ENCODE results near the gene ERFL.
A peak's percentile ranks its signal among the peaks of the same experiment; 100 is the strongest.

ERFL gene

DNA sequence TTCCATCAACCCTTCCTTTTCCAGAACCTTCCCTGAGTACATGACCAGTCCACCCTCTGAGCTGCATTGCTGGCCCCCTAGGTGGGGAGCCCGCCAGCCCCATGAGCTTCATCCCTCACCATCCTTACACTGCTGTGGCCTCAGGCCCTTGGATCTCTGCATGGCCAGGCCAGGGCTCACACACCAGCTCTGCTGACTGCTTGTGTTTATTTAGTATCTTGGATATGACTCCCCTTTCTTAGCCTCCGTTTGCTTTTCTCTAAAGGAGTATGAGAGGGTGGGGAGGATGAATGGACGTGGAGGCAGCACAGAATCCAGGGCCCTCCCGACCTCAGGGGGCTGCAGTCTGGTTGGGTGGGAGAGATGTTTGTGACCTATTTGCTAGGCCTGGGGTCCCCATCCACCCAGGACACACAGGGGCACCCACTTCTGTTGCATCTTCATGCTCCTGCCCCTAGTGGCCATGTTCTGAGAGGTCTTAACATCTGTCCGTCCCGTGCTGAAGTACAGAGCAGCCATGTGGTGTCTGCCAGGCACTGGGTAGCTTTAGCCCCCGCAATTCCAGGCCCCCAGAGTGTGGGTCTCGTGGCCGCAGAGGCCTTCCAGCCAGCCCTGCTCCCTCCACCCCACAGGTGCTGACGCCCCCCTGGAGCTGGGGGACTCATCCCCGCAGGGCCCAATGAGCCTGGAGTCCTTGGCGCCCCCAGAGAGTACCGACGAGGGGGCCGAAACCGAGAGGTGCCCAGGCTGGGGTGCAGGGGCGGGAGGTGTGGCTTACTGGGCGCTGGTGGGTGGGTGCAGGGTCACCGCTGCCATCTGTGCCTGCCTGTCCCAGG, 32.3 kb downstream of the ERFL start:
- H3K9me3 ChIP-seq (ENCODE audit: control insufficient read depth in 1 of 2, low read length in 2 of 2): no peaks in the 10 kb centered on the region
- no peak overlapping the region for H3K9ac ChIP-seq (ENCODE audit: low read depth in 1 of 2, low read length in 2 of 2)
- peaks cover 40 to 70% of the 10 kb centered on the region in 2 donors for H3K36me3 ChIP-seq (ENCODE audit: control insufficient read depth in 1 of 2, insufficient read depth in 2 of 2, low read length in 2 of 2)
- no peaks in the 10 kb centered on the region for H3K27me3 ChIP-seq (ENCODE audit: control insufficient read depth in 1 of 2, insufficient read depth in 2 of 2, low read length in 2 of 2)
- H3K4me1 ChIP-seq (ENCODE audit: control insufficient read depth in 1 of 2, insufficient read depth in 2 of 2, low read length in 2 of 2): no peaks in the 10 kb centered on the region
- no peak overlapping the region for H3K27ac ChIP-seq (ENCODE audit: low read depth, low read length)
- H3K4me3 ChIP-seq (ENCODE audit: low read depth in 1 of 2, low read length in 2 of 2): no peak overlapping the region

GRCh38 chr19:41894350-41894749, 33.9 kb downstream of the ERFL start:
- Histone ChIP-seq H3K27me3 (ENCODE audit: control insufficient read depth in 1 of 2, insufficient read depth in 2 of 2, low read length in 2 of 2) (no peaks in the 10 kb centered on the region), H3K9ac (ENCODE audit: low read depth in 1 of 2, low read length in 2 of 2) (no peak overlapping the region), H3K4me3 (ENCODE audit: low read depth in 1 of 2, low read length in 2 of 2) (no peak overlapping the region), H3K9me3 (ENCODE audit: control insufficient read depth in 1 of 2, low read length in 2 of 2) (no peaks in the 10 kb centered on the region), H3K4me1 (ENCODE audit: control insufficient read depth in 1 of 2, insufficient read depth in 2 of 2, low read length in 2 of 2) (no peaks in the 10 kb centered on the region), H3K27ac (ENCODE audit: low read depth, low read length) (no peak overlapping the region), H3K36me3 (ENCODE audit: control insufficient read depth in 1 of 2, insufficient read depth in 2 of 2, low read length in 2 of 2) (peaks cover 36 to 67% of the 10 kb centered on the region in 2 donors)

- H3K36me3 ChIP-seq (ENCODE audit: control insufficient read depth in 1 of 2, insufficient read depth in 2 of 2, low read length in 2 of 2): peaks cover 40 to 68% of the 10 kb centered on the region in 2 donors
- no peaks in the 10 kb centered on the region for H3K9me3 ChIP-seq (ENCODE audit: control insufficient read depth in 1 of 2, low read length in 2 of 2)
These were observed 34.4 kb downstream of the ERFL start for GRCh38 chr19:41893899-41894298.

DNA sequence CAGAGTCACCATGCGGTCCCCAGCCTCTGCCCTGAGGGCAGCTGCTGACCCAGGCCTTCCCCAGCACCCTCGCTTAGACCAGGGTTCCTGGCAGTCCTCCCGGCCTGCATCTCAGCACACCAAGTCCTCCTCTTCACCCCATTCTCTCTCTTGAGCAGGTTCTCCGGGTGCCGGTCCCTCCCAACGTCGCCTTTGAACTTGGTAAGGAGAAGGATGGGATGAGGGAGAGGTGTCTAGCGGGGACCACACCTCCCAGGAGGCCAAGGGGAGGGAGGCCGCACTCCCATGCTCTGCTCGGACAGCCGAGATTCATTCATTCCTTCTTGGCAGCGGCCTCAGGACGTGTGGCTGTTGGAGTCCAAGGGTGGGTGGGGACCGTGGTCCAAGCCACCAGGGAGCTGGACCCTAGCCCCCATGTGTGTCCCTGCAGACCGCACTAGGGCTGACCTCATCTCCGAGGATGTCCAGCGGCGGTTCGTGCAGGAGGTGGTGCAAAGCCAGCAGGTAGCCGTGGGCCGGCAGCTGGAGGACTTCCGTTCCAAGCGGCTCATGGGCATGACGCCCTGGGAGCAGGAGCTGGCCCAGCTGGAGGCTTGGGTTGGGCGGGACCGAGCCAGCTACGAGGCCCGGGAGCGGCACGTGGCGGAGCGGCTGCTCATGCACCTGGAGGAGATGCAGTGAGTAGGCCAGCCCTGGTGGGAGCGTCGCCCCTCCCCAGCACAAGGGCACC, 35.9 kb downstream of the ERFL start:
- Histone ChIP-seq H3K4me3 (ENCODE audit: low read depth in 1 of 2, low read length in 2 of 2) (no peak overlapping the region), H3K36me3 (ENCODE audit: control insufficient read depth in 1 of 2, insufficient read depth in 2 of 2, low read length in 2 of 2) (peaks cover 37 to 60% of the 10 kb centered on the region in 2 donors), H3K9me3 (ENCODE audit: control insufficient read depth in 1 of 2, low read length in 2 of 2) (no peaks in the 10 kb centered on the region), H3K27me3 (ENCODE audit: control insufficient read depth in 1 of 2, insufficient read depth in 2 of 2, low read length in 2 of 2) (no peaks in the 10 kb centered on the region), H3K27ac (ENCODE audit: low read depth, low read length) (no peak overlapping the region), H3K4me1 (ENCODE audit: control insufficient read depth in 1 of 2, insufficient read depth in 2 of 2, low read length in 2 of 2) (peaks cover 10 to 11% of the 10 kb centered on the region in 2 donors), H3K9ac (ENCODE audit: low read depth in 1 of 2, low read length in 2 of 2) (no peak overlapping the region)

More at GRCh38 chr19:41893899-41894298, 34.4 kb downstream of the ERFL start:
- Histone ChIP-seq H3K9ac (ENCODE audit: low read depth in 1 of 2, low read length in 2 of 2) (no peak overlapping the region), H3K4me3 (ENCODE audit: low read depth in 1 of 2, low read length in 2 of 2) (no peak overlapping the region), H3K27ac (ENCODE audit: low read depth, low read length) (no peak overlapping the region), H3K4me1 (ENCODE audit: control insufficient read depth in 1 of 2, insufficient read depth in 2 of 2, low read length in 2 of 2) (no peaks in the 10 kb centered on the region), H3K27me3 (ENCODE audit: control insufficient read depth in 1 of 2, insufficient read depth in 2 of 2, low read length in 2 of 2) (no peaks in the 10 kb centered on the region)

DNA sequence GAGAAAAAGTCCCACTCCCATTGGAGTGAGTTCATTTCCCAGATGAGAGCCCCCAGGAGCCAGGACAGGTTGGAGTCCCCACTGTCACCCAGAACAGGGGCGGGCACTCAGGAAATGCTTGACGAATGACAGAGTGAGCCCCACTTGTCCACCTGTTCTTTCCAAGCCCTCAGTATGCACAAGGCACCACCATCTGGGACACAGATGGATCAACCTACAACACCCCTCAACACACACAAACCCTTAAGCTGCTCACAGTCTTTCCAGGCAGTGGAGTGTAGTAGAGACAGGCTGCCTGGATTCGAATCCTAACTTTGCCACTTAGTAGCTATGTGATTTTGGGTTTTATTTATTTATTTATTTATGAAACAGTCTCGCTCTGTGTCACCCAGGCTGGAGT, 37.3 kb downstream of the ERFL start:
- Histone ChIP-seq H3K36me3 (ENCODE audit: control insufficient read depth in 1 of 2, insufficient read depth in 2 of 2, low read length in 2 of 2) (peaks cover 33 to 54% of the 10 kb centered on the region in 2 donors), H3K9ac (ENCODE audit: low read depth in 1 of 2, low read length in 2 of 2) (no peak overlapping the region), H3K4me3 (ENCODE audit: low read depth in 1 of 2, low read length in 2 of 2) (no peak overlapping the region), H3K27ac (ENCODE audit: low read depth, low read length) (no peak overlapping the region), H3K4me1 (ENCODE audit: control insufficient read depth in 1 of 2, insufficient read depth in 2 of 2, low read length in 2 of 2) (peaks cover 24% of the 10 kb centered on the region in 2 donors), H3K9me3 (ENCODE audit: control insufficient read depth in 1 of 2, low read length in 2 of 2) (no peaks in the 10 kb centered on the region), H3K27me3 (ENCODE audit: control insufficient read depth in 1 of 2, insufficient read depth in 2 of 2, low read length in 2 of 2) (no peaks in the 10 kb centered on the region)

GRCh38 chr19:41889896-41890295, 38.4 kb downstream of the ERFL start:
- Histone ChIP-seq H3K9me3 (ENCODE audit: control insufficient read depth in 1 of 2, low read length in 2 of 2) (no peaks in the 10 kb centered on the region), H3K4me3 (ENCODE audit: low read depth in 1 of 2, low read length in 2 of 2) (no peak overlapping the region), H3K36me3 (ENCODE audit: control insufficient read depth in 1 of 2, insufficient read depth in 2 of 2, low read length in 2 of 2) (peaks cover 23 to 43% of the 10 kb centered on the region in 2 donors), H3K4me1 (ENCODE audit: control insufficient read depth in 1 of 2, insufficient read depth in 2 of 2, low read length in 2 of 2) (peaks cover 31 to 35% of the 10 kb centered on the region in 2 donors), H3K27ac (ENCODE audit: low read depth, low read length) (no peak overlapping the region), H3K9ac (ENCODE audit: low read depth in 1 of 2, low read length in 2 of 2) (no peak overlapping the region), H3K27me3 (ENCODE audit: control insufficient read depth in 1 of 2, insufficient read depth in 2 of 2, low read length in 2 of 2) (no peaks in the 10 kb centered on the region)

DNA sequence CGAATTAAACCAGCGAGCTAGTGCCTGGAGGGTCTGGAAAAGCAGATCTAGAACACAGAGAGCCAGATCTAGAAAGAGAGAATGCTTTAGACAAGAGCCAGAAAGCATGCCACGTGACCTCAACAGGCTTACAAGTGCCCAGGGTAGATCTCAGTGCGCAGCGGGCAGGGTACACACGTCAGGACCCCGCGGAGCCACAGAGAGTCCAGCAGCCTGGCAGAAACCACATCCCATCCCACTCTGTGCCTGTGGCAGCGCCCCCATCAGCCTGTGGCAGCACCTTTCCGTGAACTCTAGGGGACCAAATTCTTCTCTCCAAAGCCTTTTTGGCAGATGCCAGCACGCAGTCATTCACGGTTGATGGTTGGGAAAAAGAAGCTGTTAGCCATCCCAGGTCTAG, 39.3 kb downstream of the ERFL start:
- Histone ChIP-seq H3K4me3 (ENCODE audit: low read depth in 1 of 2, low read length in 2 of 2) (no peak overlapping the region), H3K9me3 (ENCODE audit: control insufficient read depth in 1 of 2, low read length in 2 of 2) (no peaks in the 10 kb centered on the region), H3K4me1 (ENCODE audit: control insufficient read depth in 1 of 2, insufficient read depth in 2 of 2, low read length in 2 of 2) (peaks cover 31 to 39% of the 10 kb centered on the region in 2 donors), H3K9ac (ENCODE audit: low read depth in 1 of 2, low read length in 2 of 2) (no peak overlapping the region), H3K36me3 (ENCODE audit: control insufficient read depth in 1 of 2, insufficient read depth in 2 of 2, low read length in 2 of 2) (peaks cover 16 to 37% of the 10 kb centered on the region in 2 donors), H3K27ac (ENCODE audit: low read depth, low read length) (no peak overlapping the region), H3K27me3 (ENCODE audit: control insufficient read depth in 1 of 2, insufficient read depth in 2 of 2, low read length in 2 of 2) (no peaks in the 10 kb centered on the region)

GRCh38 chr19:41887711-41888382, 40.4 kb downstream of the ERFL start:
- H3K36me3 ChIP-seq (ENCODE audit: control insufficient read depth in 1 of 2, insufficient read depth in 2 of 2, low read length in 2 of 2): peaks cover 16 to 34% of the 10 kb centered on the region in 2 donors
- H3K4me3 ChIP-seq (ENCODE audit: low read depth in 1 of 2, low read length in 2 of 2): peak overlapping the region in 1 of 2 donors; percentile 10
- no peak overlapping the region for H3K27ac ChIP-seq (ENCODE audit: low read depth, low read length)
- no peaks in the 10 kb centered on the region for H3K9me3 ChIP-seq (ENCODE audit: control insufficient read depth in 1 of 2, low read length in 2 of 2)
- H3K9ac ChIP-seq (ENCODE audit: low read depth in 1 of 2, low read length in 2 of 2): no peak overlapping the region
- no peaks in the 10 kb centered on the region for H3K27me3 ChIP-seq (ENCODE audit: control insufficient read depth in 1 of 2, insufficient read depth in 2 of 2, low read length in 2 of 2)
- H3K4me1 ChIP-seq (ENCODE audit: control insufficient read depth in 1 of 2, insufficient read depth in 2 of 2, low read length in 2 of 2): peaks cover 35 to 45% of the 10 kb centered on the region in 2 donors

DNA sequence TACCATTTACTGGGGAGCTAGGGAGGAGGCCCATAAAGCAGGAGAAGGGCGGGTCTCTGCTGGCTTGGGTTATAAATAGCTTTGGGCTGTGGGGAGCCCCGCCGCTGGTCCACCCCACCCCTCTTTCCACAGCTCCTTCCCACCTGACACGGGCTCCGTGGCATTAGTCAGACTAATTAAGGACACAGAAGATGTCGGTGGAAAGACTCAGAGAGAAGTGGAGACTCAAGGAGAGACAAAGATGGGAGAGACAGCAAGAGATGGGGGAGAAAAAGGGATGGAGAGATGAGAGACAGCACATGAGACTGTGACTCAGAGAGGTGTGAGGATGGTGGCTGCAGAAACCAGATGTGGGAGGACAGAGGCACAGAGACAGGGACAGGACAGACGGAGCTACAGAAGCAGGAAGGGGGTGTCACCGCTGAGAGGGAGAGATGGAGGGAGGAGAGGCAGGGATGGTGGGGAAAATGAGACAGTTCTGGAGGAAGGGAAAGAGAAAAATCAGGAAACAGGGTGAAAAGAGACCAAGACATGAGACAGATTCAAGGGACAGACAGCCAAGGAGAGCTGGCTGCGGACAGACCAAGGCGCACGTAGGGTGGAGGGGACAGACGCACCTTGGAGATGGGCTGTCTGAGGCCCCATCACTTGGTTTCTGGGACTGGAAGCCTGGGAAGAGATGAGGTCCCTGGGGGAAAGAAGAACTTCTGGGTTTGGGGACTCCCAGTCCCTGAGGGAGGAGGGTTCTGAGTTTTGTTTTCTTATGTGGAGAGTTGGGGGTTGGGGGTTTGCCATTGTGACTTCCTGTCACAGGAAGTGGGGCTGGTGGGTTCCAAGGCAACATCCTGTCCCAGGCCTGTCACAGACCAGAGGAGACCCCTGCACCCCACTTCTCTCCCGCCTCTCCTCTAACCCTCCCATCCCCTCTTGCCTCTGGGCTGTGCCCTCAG, 41.2 kb downstream of the ERFL start:
- Histone ChIP-seq H3K9me3 (ENCODE audit: control insufficient read depth in 1 of 2, low read length in 2 of 2) (no peaks in the 10 kb centered on the region), H3K27ac (ENCODE audit: low read depth, low read length) (peak overlapping the region; percentile 12), H3K36me3 (ENCODE audit: control insufficient read depth in 1 of 2, insufficient read depth in 2 of 2, low read length in 2 of 2) (peaks cover 12 to 26% of the 10 kb centered on the region in 2 donors), H3K4me1 (ENCODE audit: control insufficient read depth in 1 of 2, insufficient read depth in 2 of 2, low read length in 2 of 2) (peaks cover 35 to 45% of the 10 kb centered on the region in 2 donors), H3K27me3 (ENCODE audit: control insufficient read depth in 1 of 2, insufficient read depth in 2 of 2, low read length in 2 of 2) (no peaks in the 10 kb centered on the region), H3K4me3 (ENCODE audit: low read depth in 1 of 2, low read length in 2 of 2) (peak overlapping the region; percentile 13 to 56), H3K9ac (ENCODE audit: low read depth in 1 of 2, low read length in 2 of 2) (peak overlapping the region in 1 of 2 donors; percentile 18)

Measured in duodenal mucosa (tissue), 2 donors.